HG03378 (cell line): ENCODE data around the gene LYPD1.

Experiments used
- ATAC-seq: cut with Tn5 transposase; IDR thresholded peaks from one replicate; pipeline ENCODE4 v1.9.1; 2021; ENCODE audit warnings: mild to moderate bottlenecking, moderate library complexity; ENCODE audit not compliant: unreplicated experiment

The LYPD1 gene

GRCh38 chr2:132638313-132639040, 31.5 kb downstream of the LYPD1 start:
- no peak for ATAC-seq

GRCh38 chr2:132636346-132636745, 33.7 kb downstream of the LYPD1 start:
- ATAC-seq: no peak

- ATAC-seq: no peak
Measured at GRCh38 chr2:132633635-132634034, 36.4 kb downstream of the LYPD1 start.

- no peak for ATAC-seq
Measured at GRCh38 chr2:132632000-132632649, 37.9 kb downstream of the LYPD1 start.

- ATAC-seq: no peak
Measured at GRCh38 chr2:132627536-132627935, 42.5 kb downstream of the LYPD1 start.

GRCh38 chr2:132623096-132623839, 46.7 kb downstream of the LYPD1 start:
- ATAC-seq: no peak

- no peak for ATAC-seq
Measured at GRCh38 chr2:132621131-132621875, 48.7 kb downstream of the LYPD1 start.

DNA sequence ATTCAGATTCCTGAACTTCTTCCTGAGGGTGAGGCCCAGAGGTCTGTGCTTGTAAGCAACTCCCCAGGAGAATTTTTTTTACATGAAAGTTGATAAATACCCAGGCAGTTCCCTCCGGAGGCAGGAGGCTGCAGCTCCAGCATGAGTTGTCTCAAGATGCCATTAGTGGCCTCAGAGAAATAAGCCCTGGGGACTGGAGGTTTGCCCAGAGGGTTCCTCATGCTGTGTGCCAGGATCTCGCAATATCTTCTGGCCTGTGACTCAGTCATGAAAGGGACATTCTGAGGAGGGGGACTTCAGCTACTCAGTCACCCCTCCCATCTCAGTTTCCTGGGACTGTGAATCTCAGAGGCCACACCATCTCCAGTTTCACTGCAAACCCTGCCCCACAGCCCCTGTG, 49.9 kb downstream of the LYPD1 start:
- no peak for ATAC-seq

DNA sequence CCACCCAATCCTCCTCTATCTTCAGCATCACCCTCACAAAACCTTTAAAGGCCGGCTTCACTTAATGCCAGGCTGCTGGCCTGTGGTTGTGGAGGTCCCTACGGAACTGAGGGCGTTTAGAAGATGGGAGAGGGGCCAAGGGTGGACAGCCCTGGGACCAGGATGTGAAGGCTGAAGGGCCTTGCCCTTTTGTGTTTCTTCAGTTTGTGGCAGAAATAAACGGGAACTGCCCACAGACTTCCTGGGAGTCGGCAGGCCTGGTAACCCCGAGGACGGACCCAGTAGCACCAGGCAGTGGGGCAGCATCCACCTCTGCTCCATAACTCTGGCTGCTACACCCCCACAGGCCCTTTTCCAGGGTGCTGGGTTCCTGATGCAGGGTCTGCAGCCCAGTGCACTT, 51.3 kb downstream of the LYPD1 start:
- ATAC-seq: no peak

DNA sequence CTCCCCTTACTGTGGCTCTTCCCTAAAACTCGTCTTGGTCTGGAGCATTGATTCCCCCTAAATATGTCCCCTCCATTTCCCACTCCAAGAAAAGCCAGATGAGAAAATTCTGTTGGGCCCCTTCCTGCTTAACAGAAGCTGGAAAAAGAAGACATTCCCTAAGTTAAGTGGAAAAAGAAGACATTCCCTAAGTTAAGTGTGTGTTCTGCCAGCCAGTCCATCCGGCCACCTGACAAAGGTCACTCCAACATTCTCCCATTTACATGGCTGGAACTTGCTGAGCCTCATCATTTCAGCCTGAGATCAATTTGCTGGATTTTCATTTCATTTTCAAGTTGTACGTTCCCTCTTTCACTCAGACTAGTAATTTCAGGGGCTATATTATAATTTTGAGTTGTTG, 52.0 kb downstream of the LYPD1 start:
- ATAC-seq: no peak

DNA sequence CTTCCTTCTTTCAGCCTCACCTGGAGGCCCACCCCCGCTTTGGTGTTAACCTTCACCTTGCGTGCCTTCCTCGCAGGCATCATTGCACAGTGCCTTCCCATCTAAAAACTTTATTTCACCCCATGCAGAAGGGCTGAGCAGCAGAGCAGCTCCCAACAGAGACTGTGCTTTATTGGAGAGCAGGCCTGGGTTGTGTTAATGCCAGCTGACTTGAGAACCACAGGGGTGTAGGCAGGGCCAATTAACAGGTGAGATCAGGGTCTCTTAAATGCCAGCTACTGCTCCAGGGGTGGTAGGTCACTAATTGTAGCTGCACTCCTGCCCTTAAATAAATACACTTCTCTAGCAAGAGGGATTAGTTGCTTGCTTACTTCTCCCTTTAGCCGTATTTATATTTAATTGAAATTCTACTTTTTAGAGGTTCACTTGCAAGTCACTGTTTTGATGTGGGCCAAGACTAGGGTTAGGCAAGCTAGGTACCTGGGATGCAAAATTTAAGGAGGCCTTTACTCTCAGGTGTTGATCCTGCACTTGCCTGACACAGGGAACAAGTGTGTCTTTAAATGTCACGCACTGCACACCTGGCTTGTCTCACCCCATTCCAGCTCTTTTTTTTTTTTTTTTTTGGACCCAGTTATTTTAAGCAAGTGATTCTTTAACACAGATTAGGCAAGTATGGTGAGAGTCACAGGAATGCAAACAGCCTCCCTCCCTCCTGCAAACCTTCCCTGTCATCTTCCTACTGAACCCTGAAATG, 54.5 kb downstream of the LYPD1 start:
- no peak for ATAC-seq

DNA sequence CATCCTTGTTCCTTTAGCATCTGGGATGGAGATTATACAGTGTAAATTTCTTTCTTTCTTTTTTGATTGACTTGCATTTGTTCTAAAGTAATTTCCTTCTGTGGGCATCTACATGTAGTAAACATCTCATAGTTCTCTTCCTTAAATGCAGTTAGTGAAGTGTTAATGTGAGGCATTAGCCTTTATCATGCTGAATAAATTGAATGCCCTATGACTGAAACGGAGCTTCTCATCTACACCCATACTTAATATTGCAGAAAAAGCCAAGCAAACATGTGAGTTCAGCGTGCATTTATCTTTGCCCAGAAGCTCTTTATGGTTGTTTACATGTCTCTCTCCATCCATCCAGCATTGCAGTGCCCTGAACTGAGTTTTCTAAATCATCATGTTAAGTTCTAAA, 58.3 kb downstream of the LYPD1 start:
- ATAC-seq: no peak

DNA sequence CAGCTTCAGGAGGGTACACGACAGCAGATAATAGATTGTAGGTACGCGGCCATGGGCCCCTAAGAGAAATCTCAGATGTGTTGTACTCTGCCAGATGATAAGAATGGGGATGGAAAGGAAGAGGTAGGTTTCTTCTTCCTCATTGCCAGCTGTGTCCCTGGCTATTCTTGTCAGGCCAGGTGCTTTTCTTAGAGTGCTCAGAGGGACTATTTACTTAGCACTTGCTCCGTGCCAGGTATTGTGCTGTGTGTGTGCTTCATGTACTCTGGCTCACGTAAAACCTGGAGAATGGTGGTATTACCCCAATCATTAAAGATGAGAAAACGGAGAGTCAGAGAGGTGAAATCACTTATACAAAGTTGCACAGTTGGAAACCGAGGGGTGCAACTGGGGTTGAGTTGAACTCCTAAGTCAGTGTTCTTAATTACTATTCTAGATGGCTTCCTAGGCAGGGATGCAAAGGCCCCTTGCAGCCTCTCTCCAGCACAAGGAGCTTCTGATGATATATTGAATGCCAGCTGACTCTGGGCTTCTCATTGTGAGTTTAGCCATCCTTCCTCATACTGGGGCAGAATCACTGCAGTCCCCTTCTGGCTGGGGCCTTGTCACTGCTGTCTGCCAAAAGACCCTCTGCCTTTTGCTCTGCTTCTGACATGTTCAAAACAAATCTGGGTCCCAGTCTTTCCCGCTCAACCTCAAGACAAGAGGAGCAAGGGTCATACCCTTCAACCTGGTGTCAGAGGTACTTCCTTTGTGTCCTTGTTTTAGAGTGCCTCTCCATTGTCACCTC, 60.7 kb downstream of the LYPD1 start:
- ATAC-seq: no peak

GRCh38 chr2:132608311-132608710, 61.7 kb downstream of the LYPD1 start:
- no peak for ATAC-seq

DNA sequence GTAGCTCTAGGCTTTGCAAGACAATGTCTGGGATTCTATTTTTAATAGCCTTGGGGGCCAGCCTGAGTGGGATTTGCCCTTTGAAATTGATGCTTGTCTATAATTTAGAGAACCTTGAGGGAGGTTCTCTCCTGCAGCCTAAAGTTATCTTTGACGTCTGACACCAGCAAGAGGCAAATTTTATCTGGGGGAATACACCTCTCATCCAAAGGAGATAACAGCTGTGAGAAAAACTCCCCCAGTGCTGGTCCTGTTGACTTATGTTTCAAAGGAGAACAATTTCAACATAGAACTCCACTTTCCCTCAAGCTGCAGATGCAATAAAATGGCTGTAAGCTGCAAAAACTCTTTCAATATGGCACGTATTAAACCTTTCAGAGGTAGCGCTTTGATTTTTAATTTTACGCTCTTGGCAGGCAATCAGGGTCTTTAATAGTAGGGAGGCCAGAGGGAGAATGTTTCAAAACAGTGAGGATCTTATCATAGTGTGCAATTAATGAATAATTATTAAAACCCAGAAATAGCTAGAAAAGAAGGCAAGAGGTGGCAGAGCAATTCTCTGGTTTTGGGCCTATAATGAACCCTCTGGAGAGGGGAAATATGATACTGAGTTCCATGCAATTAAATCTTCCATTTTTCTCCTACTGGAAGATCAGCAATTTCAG, 62.4 kb downstream of the LYPD1 start:
- no peak for ATAC-seq

DNA sequence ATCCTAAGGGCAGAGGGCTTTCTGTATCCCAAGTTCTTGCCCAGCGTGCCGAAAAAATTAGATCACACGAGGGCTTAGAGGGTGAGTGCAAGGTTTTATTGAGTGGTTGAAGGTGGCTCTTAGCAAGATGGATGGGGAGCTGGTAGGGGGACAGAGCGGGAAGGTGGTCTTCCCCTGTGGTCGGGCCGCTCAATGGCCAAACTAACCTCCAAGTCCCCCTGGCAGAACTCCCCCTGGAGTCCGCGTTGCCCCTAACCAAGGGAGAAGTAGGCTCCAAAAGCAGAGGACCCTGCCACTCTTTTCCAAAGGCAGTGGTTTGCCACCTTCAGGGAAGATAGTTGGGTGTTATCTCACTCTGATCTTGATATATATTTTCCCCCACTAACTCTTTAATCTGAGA, 63.4 kb downstream of the LYPD1 start:
- no peak for ATAC-seq

GRCh38 chr2:132605236-132606180, 64.5 kb downstream of the LYPD1 start:
- no peak for ATAC-seq

GRCh38 chr2:132604561-132604960, 65.4 kb downstream of the LYPD1 start:
- no peak for ATAC-seq
